GM23338 (cell line): ENCODE measurements around the gene CCDC177. TPM values are rescaled to one million over a fixed set of nuclear protein-coding genes. Genes with fewer than 3 reads are reported as not detected.

Source experiments
- ATAC-seq: fragments of 200-7000 bp; cut with Tn5 transposase; 3 replicates; pipeline ENCODE4 v1.9.1; 2020
- DNase-seq: peaks from one replicate; pipeline ENCODE4 v3.0.0-alpha.2; 2015; ENCODE audit warnings: low spot score
- H2AFZ ChIP-seq: fragments of 200-600 bp; sonication (generic); 2 replicates; pipeline ENCODE4 v1.8.0; 2016; ENCODE audit warnings: antibody characterized with exemption, mild to moderate bottlenecking, moderate library complexity
- H3F3A ChIP-seq: fragments of 200-600 bp; sonication (generic); replicated peaks from 2 replicates; pipeline ENCODE4 v1.8.0; 2017; ENCODE audit warnings: antibody characterized with exemption, mixed run types, low read depth
- H3K27ac ChIP-seq: fragments of 200-600 bp; sonication (generic); 2 replicates; pipeline ENCODE4 v1.6.1; 2016; ENCODE audit warnings: low read depth
- H3K27me3 ChIP-seq: fragments of 200-600 bp; sonication (generic); 2 replicates; pipeline ENCODE4 v1.8.0; 2016; ENCODE audit warnings: mild to moderate bottlenecking, mixed run types, moderate library complexity; ENCODE audit not compliant: insufficient read depth
- H3K36me3 ChIP-seq: fragments of 200-600 bp; sonication (generic); 2 replicates; pipeline ENCODE4 v1.8.0; 2016; ENCODE audit warnings: mild to moderate bottlenecking; ENCODE audit not compliant: insufficient read depth
- H3K4me1 ChIP-seq: fragments of 200-600 bp; sonication (generic); 2 replicates; pipeline ENCODE4 v1.8.0; 2016; ENCODE audit warnings: mild to moderate bottlenecking, moderate library complexity; ENCODE audit not compliant: insufficient read depth
- H3K4me2 ChIP-seq: fragments of 200-600 bp; sonication (generic); 2 replicates; pipeline ENCODE4 v1.7.1; 2017; ENCODE audit warnings: mixed run types
- H3K4me3 ChIP-seq: fragments of 200-600 bp; sonication (generic); 2 replicates; pipeline ENCODE4 v1.6.1; 2016; ENCODE audit warnings: mixed run types
- H3K79me2 ChIP-seq: fragments of 200-600 bp; sonication (generic); replicated peaks from 2 replicates; pipeline ENCODE4 v1.8.0; 2017; ENCODE audit warnings: mild to moderate bottlenecking; ENCODE audit not compliant: insufficient read depth
- H3K9me2 ChIP-seq: fragments of 200-600 bp; sonication (generic); 2 replicates; pipeline ENCODE4 v1.8.0; 2017; ENCODE audit not compliant: insufficient read depth
- H4K20me1 ChIP-seq: fragments of 200-600 bp; sonication (generic); replicated peaks from 2 replicates; pipeline ENCODE4 v1.8.0; 2017; ENCODE audit warnings: mild to moderate bottlenecking; ENCODE audit not compliant: insufficient read depth
- H3K27ac Mint-ChIP-seq: 2 replicates; pipeline ENCODE4 v1.8.0; 2020; ENCODE audit warnings: inconsistent platforms, mild to moderate bottlenecking, moderate library complexity, mixed read lengths
- H3K27me3 Mint-ChIP-seq: 3 replicates; pipeline ENCODE4 v1.8.0; 2022; ENCODE audit warnings: low read depth, mild to moderate bottlenecking, moderate library complexity, mixed read lengths, inconsistent platforms; ENCODE audit not compliant: insufficient read depth, poor library complexity
- H3K36me3 Mint-ChIP-seq: 3 replicates; pipeline ENCODE4 v1.8.0; 2021; ENCODE audit warnings: low read depth, mild to moderate bottlenecking, inconsistent platforms, moderate library complexity, mixed read lengths
- H3K4me1 Mint-ChIP-seq: 3 replicates; pipeline ENCODE4 v1.8.0; 2020; ENCODE audit warnings: mild to moderate bottlenecking, inconsistent platforms, mixed read lengths
- H3K4me3 Mint-ChIP-seq: 3 replicates; pipeline ENCODE4 v1.8.0; 2021; ENCODE audit warnings: moderate library complexity, mild to moderate bottlenecking, inconsistent platforms, mixed read lengths
- H3K9me3 Mint-ChIP-seq: 3 replicates; pipeline ENCODE4 v1.8.0; 2020; ENCODE audit warnings: moderate library complexity, mild to moderate bottlenecking, inconsistent platforms, mixed read lengths
- CREB1 ChIP-seq: fragments of 250-450 bp; sonication (Bioruptor Pico); IDR thresholded peaks from 2 replicates; pipeline ENCODE4 v1.5.0; 2020; ENCODE audit warnings: low read depth, mild to moderate bottlenecking, moderate library complexity
- JUNB ChIP-seq: IDR thresholded peaks from one replicate; pipeline ENCODE4 v1.6.1; 2016; ENCODE audit warnings: antibody characterized with exemption; ENCODE audit not compliant: unreplicated experiment
- STAT1 ChIP-seq: IDR thresholded peaks from one replicate; pipeline ENCODE4 v1.6.1; 2016; ENCODE audit warnings: antibody characterized with exemption; ENCODE audit not compliant: unreplicated experiment
- ZNF114 ChIP-seq: fragments of 250-450 bp; sonication (Bioruptor Pico); IDR thresholded peaks from 2 replicates; pipeline ENCODE4 v1.5.0; 2020; ENCODE audit warnings: mild to moderate bottlenecking, moderate library complexity
- polyA plus RNA-seq: library from polyadenylated mRNA; unstranded; fragments of >200 nt; fragmentation: Nextera tagmentation; extraction: Ambion mirVana; gene quantifications from 2 replicates; pipeline ENCODE4 v1.2.1, GENCODE V29; 2016
- total RNA-seq: library from RNA; depleted of rRNA; stranded (reverse); fragments of >200 nt; shearing (Covaris generic); gene quantifications from 2 replicates; pipeline ENCODE4 v1.2.3, GENCODE V29; 2014
- TF ChIP-seq, protein P1 (sequence below): IDR thresholded peaks from one replicate; pipeline ENCODE4 v1.6.1; 2018; ENCODE audit warnings: antibody characterized with exemption; ENCODE audit not compliant: unreplicated experiment
- TF ChIP-seq, protein P2 (sequence below), 2 experiments: fragments of 200-600 bp in 1 of 2; sonication (generic) in 1 of 2; conservative IDR thresholded peaks; 2 replicates each; pipeline versions ENCODE4 v1.5.1 to v1.6.1; 2016 to 2017; ENCODE audit warnings: antibody characterized with exemption in 2 of 2, low read depth in 2 of 2, mild to moderate bottlenecking in 2 of 2, moderate library complexity in 1 of 2

Gene CCDC177
- total and polyA plus RNA-seq, 2 experiments from 2014 or later = 0.18 to 1.7 TPM

DNA sequence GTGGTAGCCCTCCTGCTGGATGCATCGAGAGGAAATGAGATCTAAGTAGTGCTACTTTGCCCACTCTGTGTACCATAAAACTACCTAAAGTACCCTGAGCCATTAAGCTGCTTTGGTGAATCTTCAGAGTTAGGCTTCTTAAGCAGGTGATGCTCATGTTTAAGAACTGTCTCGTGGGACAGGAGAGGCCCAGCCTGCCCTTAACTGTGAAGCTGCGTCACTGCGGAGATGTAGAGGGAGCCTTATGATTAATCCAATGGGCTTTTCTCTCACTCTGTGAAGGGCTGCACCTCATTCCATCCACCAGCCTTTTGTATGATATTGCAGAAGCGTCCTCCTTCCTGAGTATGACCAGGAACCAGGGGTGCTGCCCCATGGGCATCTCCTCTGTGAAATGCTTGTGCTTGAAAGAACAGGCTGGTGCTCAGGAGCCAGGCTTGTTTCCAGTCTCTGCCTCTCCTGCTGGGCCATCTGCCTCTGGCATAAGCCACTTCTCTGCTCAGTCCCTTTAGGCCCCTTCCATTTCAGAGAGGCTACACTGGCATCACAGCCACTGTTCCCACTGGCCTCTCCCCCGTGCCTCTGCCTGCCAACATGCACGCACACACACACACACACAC lies 6.8 kb upstream of the CCDC177 start (continued):
- TF ChIP-seq, protein P1, sequence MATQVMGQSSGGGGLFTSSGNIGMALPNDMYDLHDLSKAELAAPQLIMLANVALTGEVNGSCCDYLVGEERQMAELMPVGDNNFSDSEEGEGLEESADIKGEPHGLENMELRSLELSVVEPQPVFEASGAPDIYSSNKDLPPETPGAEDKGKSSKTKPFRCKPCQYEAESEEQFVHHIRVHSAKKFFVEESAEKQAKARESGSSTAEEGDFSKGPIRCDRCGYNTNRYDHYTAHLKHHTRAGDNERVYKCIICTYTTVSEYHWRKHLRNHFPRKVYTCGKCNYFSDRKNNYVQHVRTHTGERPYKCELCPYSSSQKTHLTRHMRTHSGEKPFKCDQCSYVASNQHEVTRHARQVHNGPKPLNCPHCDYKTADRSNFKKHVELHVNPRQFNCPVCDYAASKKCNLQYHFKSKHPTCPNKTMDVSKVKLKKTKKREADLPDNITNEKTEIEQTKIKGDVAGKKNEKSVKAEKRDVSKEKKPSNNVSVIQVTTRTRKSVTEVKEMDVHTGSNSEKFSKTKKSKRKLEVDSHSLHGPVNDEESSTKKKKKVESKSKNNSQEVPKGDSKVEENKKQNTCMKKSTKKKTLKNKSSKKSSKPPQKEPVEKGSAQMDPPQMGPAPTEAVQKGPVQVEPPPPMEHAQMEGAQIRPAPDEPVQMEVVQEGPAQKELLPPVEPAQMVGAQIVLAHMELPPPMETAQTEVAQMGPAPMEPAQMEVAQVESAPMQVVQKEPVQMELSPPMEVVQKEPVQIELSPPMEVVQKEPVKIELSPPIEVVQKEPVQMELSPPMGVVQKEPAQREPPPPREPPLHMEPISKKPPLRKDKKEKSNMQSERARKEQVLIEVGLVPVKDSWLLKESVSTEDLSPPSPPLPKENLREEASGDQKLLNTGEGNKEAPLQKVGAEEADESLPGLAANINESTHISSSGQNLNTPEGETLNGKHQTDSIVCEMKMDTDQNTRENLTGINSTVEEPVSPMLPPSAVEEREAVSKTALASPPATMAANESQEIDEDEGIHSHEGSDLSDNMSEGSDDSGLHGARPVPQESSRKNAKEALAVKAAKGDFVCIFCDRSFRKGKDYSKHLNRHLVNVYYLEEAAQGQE = no peak

DNA sequence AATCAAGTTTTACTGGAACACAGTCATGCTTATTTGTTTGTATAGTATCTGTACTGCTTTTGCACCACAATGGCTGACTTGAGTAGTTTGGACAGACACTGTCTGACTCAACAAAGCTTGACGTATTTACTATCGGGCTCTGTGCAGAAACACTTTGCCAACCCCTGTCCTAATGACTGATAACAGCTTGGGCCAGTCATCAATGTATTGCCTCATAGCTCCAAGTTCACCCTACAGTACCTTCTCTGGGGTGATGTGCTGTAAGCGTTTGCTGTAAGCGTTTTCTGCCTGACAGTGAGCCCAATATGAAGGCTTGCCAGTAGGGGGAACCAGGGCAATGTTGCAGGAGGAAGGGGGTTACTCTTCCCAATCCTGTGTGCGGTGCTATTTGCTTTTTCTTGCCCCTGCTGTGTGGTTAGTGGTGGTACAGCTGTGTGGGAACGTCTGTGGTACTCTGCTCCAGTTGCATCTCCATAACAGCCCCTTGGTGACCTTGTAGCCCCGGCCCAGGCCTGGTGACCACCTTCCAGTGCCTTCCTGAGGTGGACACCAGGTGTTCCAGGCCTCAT lies 5.4 kb upstream of the CCDC177 start:
- no peak overlapping the region for H2AFZ ChIP-seq
- no peak overlapping the region for H3K4me3 Mint-ChIP-seq
- H3K9me2 ChIP-seq = no peaks in the 10 kb centered on the region
- H3K4me1 Mint-ChIP-seq = no peaks in the 10 kb centered on the region; the same call in 2 of the 3 replicates
- no peaks in the 10 kb centered on the region for H4K20me1 ChIP-seq
- ATAC-seq (peak; percentile 97), DNase-seq (peak; percentile 88)
- H3K27ac Mint-ChIP-seq = no peak overlapping the region
- no peaks in the 10 kb centered on the region for H3K79me2 ChIP-seq
- H3K36me3 ChIP-seq = no peaks in the 10 kb centered on the region
- H3K4me1 ChIP-seq = no peaks in the 10 kb centered on the region
- no peaks in the 10 kb centered on the region for H3K36me3 Mint-ChIP-seq
- no peak overlapping the region for H3K27ac ChIP-seq
- no peaks in the 10 kb centered on the region for H3F3A ChIP-seq
- TF ChIP-seq, protein P2, sequence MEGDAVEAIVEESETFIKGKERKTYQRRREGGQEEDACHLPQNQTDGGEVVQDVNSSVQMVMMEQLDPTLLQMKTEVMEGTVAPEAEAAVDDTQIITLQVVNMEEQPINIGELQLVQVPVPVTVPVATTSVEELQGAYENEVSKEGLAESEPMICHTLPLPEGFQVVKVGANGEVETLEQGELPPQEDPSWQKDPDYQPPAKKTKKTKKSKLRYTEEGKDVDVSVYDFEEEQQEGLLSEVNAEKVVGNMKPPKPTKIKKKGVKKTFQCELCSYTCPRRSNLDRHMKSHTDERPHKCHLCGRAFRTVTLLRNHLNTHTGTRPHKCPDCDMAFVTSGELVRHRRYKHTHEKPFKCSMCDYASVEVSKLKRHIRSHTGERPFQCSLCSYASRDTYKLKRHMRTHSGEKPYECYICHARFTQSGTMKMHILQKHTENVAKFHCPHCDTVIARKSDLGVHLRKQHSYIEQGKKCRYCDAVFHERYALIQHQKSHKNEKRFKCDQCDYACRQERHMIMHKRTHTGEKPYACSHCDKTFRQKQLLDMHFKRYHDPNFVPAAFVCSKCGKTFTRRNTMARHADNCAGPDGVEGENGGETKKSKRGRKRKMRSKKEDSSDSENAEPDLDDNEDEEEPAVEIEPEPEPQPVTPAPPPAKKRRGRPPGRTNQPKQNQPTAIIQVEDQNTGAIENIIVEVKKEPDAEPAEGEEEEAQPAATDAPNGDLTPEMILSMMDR (conservative IDR thresholded peaks at IDR 0.05; ENCODE audit: low read depth in 2 of 2) = peak; percentile 78 to 86
- TF ChIP-seq CREB1 (CRISPR knock-in tag) = 0 out of 2 replicates have a peak, but pooled peaks have one; percentile 23
- no peak for TF ChIP-seq ZNF114 (CRISPR knock-in tag)
- H3K27me3 ChIP-seq = peaks cover 13% of the 10 kb centered on the region
- no peaks in the 10 kb centered on the region for H3K9me3 Mint-ChIP-seq
- H3K27me3 Mint-ChIP-seq = peaks cover 12% of the 10 kb centered on the region
- no peak overlapping the region for H3K4me3 ChIP-seq
- no peak overlapping the region for H3K4me2 ChIP-seq

DNA sequence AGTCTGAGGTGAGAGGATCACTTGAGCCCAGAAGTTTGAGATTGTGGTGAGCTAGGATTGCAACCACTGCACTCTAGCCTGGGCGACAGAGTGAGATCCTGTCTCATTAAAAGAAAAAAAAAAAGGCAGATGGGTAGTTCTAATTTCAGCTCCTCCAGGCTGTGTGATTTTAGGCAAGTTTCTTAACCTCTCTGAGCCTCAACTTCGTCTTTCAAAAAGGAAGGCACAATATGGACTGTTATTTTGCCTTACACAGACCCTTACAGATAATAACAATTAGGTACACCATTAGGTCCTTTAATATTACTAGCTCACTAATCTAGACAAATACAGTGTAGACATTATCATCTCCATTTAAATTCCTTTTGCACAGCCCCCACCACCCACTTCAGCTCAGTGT lies 4.8 kb upstream of the CCDC177 start:
- H3K4me3 Mint-ChIP-seq = no peak overlapping the region
- H3K36me3 Mint-ChIP-seq = no peaks in the 10 kb centered on the region
- TF ChIP-seq STAT1 (no peak), JUNB (no peak)
- TF ChIP-seq, protein P2 (conservative IDR thresholded peaks at IDR 0.05; ENCODE audit: low read depth in 2 of 2) = no peak

More for the DNA sequence above, 4.8 kb upstream of the CCDC177 start:
- no peaks in the 10 kb centered on the region for H3K4me1 ChIP-seq
- Mint-ChIP-seq H3K9me3 (no peaks in the 10 kb centered on the region), H3K4me1 (no peaks in the 10 kb centered on the region; the same call in 2 of the 3 replicates), H3K27me3 (peaks cover 18% of the 10 kb centered on the region), H3K27ac (no peak overlapping the region)
- H3K36me3 ChIP-seq = no peaks in the 10 kb centered on the region
- H2AFZ ChIP-seq = no peak overlapping the region
- ATAC-seq = no peak
- no peak overlapping the region for H3K4me2 ChIP-seq
- H3K27ac ChIP-seq = no peak overlapping the region
- H3K79me2 ChIP-seq = no peaks in the 10 kb centered on the region
- no peak for DNase-seq
- no peaks in the 10 kb centered on the region for H3F3A ChIP-seq
- H3K9me2 ChIP-seq = no peaks in the 10 kb centered on the region
- H3K4me3 ChIP-seq = no peak overlapping the region
- no peaks in the 10 kb centered on the region for H4K20me1 ChIP-seq
- peaks cover 19% of the 10 kb centered on the region for H3K27me3 ChIP-seq
